Vagina (tissue), 2 donors: ENCODE measurements around the gene CSNK2B. TPM values are rescaled to one million over a fixed set of nuclear protein-coding genes. Genes with fewer than 3 reads are reported as not detected.

Experiments
- DNase-seq, 2 donors: peaks; one replicate each; pipeline ENCODE4 v3.0.0-alpha.2; 2017; ENCODE audit errors: extremely low spot score in 2 of 2
- H3K27ac ChIP-seq: fragments of 200-600 bp; sonication (generic); one replicate; pipeline ENCODE4 v1.5.1; 2019
- H3K27me3 ChIP-seq: fragments of 200-600 bp; sonication (generic); one replicate; pipeline ENCODE4 v1.5.1; 2019
- H3K36me3 ChIP-seq, 2 donors: fragments of 200-600 bp; sonication (generic); one replicate each; pipeline ENCODE4 v1.5.1; 2017 to 2019
- H3K4me1 ChIP-seq: fragments of 200-600 bp; sonication (generic); one replicate; pipeline ENCODE4 v1.5.1; 2019
- H3K4me3 ChIP-seq, 2 donors: fragments of 200-600 bp; sonication (generic); 1 replicate in 1 of 2; 2 replicates in 1 of 2; pipeline ENCODE4 v1.5.1; 2016 to 2019
- H3K9me3 ChIP-seq: fragments of 200-600 bp; sonication (generic); one replicate; pipeline ENCODE4 v1.5.1; 2019
- POLR2A ChIP-seq, 2 donors: fragments of 450-650 bp; IDR thresholded peaks; one replicate each; pipeline ENCODE4 v1.6.1; 2017; ENCODE audit warnings: antibody characterized with exemption in 2 of 2, mild to moderate bottlenecking in 2 of 2, moderate library complexity in 2 of 2
- POLR2AphosphoS5 ChIP-seq, 2 donors: sonication (generic); formaldehyde crosslinking; IDR thresholded peaks; one replicate each; pipeline ENCODE4 v1.9.0; 2017; ENCODE audit warnings: antibody characterized with exemption in 2 of 2, mild to moderate bottlenecking in 2 of 2, low read depth in 1 of 2; ENCODE audit not compliant: insufficient read depth in 1 of 2
- intact Hi-C: fragments of 100-400 bp; cut with DNase I; formaldehyde crosslinking; loops from one replicate; pipeline ENCODE4 v1.15.1; 2023
- total RNA-seq: library from RNA; depleted of rRNA; stranded (reverse); fragments of >200 nt; gene quantifications from one replicate; pipeline ENCODE4 v1.2.3, GENCODE V29; 2016
- TF ChIP-seq, protein P1 (sequence below), 3 experiments: fragments of 450-650 bp in 2 of 3; fragments of 200-600 bp in 1 of 3; sonication (generic) in 1 of 3; IDR thresholded peaks; one replicate each; pipeline ENCODE4 v1.5.1; 2017 to 2019; ENCODE audit warnings: antibody characterized with exemption in 3 of 3, mild to moderate bottlenecking in 2 of 3, moderate library complexity in 2 of 3

The CSNK2B gene
- total RNA-seq, 1 donor from 2014 or later = 219 TPM

DNA sequence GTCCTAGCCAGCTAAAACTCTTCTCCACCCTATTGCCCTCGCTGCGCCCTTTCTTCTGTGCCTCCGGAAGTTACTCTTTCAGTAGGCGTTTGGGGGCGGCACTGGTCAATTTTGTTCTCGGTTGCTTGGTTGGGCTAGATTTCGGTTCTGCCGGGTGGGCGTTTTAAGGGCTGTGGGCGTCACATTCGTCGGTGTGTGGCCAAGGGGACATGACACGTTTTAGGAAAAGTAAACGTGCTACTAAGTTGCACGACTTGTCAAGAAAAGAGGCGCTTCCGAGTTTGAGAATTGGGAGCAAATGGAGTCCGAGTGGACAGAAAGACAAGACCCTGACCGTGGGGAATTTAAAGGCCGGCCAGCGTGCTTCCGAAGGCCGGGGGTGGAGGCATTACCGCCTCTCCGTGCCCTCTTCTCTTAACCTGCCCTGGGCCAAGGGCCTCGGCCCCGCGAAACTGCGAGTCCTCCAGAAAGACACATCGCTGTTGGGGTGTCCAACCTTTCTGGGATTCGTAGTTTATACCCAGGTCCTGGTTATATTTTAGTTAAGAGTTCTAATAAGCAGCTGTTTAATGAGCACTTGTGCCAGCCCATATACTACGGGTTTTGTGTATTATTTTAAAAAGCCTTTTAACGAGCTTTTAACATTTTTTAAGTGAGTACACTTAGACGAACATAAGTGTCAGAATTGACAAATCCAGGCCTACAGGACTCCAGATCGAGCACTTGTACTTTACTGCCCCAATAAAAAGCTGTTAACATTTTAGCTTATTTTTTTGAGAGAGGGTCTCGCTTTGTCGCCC is 12.8 kb upstream of the CSNK2B start:
- H3K4me1 ChIP-seq = peaks cover 33% of the 10 kb centered on the region
- H3K9me3 ChIP-seq = no peaks in the 10 kb centered on the region
- peaks cover 0 to 15% of the 10 kb centered on the region in 2 donors for H3K36me3 ChIP-seq
- intact Hi-C loops = no loop called here
- TF ChIP-seq, protein P1, sequence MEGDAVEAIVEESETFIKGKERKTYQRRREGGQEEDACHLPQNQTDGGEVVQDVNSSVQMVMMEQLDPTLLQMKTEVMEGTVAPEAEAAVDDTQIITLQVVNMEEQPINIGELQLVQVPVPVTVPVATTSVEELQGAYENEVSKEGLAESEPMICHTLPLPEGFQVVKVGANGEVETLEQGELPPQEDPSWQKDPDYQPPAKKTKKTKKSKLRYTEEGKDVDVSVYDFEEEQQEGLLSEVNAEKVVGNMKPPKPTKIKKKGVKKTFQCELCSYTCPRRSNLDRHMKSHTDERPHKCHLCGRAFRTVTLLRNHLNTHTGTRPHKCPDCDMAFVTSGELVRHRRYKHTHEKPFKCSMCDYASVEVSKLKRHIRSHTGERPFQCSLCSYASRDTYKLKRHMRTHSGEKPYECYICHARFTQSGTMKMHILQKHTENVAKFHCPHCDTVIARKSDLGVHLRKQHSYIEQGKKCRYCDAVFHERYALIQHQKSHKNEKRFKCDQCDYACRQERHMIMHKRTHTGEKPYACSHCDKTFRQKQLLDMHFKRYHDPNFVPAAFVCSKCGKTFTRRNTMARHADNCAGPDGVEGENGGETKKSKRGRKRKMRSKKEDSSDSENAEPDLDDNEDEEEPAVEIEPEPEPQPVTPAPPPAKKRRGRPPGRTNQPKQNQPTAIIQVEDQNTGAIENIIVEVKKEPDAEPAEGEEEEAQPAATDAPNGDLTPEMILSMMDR (IDR thresholded peaks at IDR 0.05) = no peak
- TF ChIP-seq POLR2A (IDR thresholded peaks at IDR 0.05) (peak in 1 of 2 donors; percentile 69), POLR2AphosphoS5 (IDR thresholded peaks at IDR 0.05; ENCODE audit: insufficient read depth in 1 of 2, low read depth in 1 of 2) (peak in 1 of 2 donors; percentile 20)
- H3K27ac ChIP-seq = peak overlapping the region; percentile 95
- peak in 1 of 2 donors; percentile 95 for DNase-seq
- peak overlapping the region; percentile 72 to 86 for H3K4me3 ChIP-seq
- H3K27me3 ChIP-seq = no peaks in the 10 kb centered on the region

DNA sequence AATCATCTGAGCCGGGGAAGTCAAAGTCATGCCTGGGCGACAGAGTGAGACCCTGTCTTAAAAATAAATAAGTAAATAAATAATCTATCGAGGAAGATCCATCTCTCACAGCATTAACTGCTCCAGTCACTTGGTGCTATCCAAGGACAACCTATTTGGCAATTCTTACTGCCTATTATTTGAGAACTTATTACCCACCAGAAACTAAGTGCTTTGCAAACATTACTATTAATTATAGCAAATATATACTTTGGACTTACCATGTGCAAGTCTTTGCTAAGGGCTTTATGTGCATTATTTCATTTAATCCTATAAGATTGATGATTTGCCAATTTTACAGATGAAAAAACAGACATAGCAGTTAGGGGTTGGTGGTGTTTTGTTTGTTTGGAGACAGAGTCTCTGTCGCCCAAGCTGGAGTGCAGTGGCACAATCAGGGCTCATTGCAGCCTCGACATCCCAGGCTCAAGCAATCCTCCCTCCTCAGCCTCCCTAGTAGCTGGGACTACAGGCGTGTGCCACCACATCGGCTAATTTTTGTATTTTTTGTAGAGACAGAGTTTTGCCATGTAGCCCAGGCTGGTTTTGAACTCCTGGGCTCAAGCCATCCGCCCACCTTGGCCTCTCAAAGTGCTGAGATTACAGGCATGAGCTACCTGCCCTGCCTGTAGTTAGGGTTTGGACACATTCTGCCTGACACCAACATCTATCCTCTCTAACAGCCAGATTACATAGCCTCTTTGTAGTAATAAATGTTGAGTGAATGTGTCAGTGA is 11.1 kb upstream of the CSNK2B start:
- Histone ChIP-seq H3K36me3 (no peaks in the 10 kb centered on the region), H3K4me3 (no peak overlapping the region), H3K9me3 (no peaks in the 10 kb centered on the region), H3K27me3 (no peaks in the 10 kb centered on the region), H3K4me1 (peaks cover 50% of the 10 kb centered on the region), H3K27ac (no peak overlapping the region)
- TF ChIP-seq, protein P1 (IDR thresholded peaks at IDR 0.05) = no peak
- TF ChIP-seq POLR2AphosphoS5 (IDR thresholded peaks at IDR 0.05; ENCODE audit: insufficient read depth in 1 of 2, low read depth in 1 of 2) (no peak), POLR2A (IDR thresholded peaks at IDR 0.05) (no peak)
- intact Hi-C loops = no loop called here
- no peak for DNase-seq

DNA sequence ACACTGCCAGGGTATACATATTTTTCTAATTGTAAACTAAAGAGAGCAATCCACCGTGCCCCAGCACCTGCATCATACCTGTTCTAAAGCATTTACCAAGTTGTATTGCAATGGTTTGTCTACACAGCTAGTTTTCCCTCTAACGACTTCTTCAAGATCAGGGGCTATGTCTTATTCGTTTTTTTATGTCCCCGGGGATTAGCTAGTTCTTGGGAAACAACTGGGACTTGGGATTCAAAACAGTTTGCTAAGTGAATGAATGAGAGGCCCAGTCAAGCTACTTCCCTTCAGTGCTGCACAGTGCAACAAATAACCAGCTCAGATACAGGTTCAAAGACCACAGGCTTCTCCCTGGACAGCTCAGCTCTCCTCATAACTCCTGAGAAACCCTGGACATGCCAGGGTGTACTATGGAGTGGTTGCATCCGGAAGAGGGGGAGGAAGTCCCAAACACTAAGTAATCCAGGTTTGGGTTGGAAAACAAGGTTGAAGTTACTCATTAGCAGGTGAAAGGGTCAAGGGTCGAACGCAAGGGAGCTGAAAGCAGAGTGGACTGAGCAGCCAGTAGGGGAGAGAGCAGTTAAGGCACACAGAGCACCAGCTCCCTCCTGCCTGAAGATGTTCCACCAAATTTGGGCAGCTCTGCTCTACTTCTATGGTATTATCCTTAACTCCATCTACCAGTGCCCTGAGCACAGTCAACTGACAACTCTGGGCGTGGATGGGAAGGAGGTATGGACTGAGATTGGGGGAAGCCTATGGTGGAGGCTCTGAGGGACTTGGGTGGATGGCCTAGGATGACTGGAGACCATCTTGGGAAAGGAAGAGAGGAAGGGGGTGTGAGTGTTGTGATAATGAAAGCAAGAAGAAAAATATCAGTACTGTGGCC is 10.3 kb upstream of the CSNK2B start, which contains the start of gene APOM:
APOM (plus strand) TSS at position 546 of the 889 bp plus-strand sequence; CDS start at position 619, 73 bp downstream.
- intact Hi-C loops = no loop called here
- Histone ChIP-seq H3K4me3 (no peak within 1 kb of the TSS), H3K4me1 (peaks cover 49% of the 10 kb centered on the region), H3K27ac (no peak within 1 kb of the TSS), H3K36me3 (no peaks in the 10 kb centered on the region), H3K9me3 (no peaks in the 10 kb centered on the region), H3K27me3 (no peaks in the 10 kb centered on the region)
- no peak for DNase-seq
- no peak for TF ChIP-seq POLR2A (IDR thresholded peaks at IDR 0.05)
- TF ChIP-seq, protein P1 (IDR thresholded peaks at IDR 0.05) = no peak

DNA sequence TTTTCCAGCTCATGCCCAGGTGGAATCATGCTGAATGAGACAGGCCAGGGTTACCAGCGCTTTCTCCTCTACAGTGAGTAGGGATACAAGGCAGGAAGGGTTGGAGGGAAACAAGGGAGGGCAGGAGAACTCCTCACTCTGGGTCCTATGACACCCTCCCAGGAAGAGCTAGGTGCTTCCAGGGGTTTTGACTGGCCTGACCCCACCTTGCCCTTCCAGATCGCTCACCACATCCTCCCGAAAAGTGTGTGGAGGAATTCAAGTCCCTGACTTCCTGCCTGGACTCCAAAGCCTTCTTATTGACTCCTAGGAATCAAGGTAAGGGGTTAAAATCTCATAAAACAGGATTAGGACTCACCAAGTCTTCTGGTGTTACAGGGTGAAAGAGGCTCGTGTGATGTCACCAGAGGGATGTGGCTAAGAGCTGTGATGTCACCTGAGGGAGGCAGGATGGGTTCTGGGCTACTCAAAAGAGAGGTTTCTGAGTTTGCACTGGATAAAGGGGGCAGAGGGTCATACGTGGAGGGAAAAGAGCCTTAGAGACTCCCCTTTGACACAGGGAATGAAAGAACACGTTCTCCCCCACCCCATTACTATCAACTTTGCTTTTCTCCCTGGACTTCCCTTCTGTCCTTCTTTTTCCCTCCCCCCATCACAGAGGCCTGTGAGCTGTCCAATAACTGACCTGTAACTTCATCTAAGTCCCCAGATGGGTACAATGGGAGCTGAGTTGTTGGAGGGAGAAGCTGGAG is 8.3 kb upstream of the CSNK2B start:
- Histone ChIP-seq H3K9me3 (no peaks in the 10 kb centered on the region), H3K27me3 (no peaks in the 10 kb centered on the region), H3K36me3 (peaks cover 0 to 8% of the 10 kb centered on the region in 2 donors), H3K27ac (no peak overlapping the region), H3K4me1 (peaks cover 52% of the 10 kb centered on the region), H3K4me3 (no peak overlapping the region)
- TF ChIP-seq, protein P1 (IDR thresholded peaks at IDR 0.05) = no peak
- no peak for TF ChIP-seq POLR2A (IDR thresholded peaks at IDR 0.05)
- no peak for TF ChIP-seq POLR2AphosphoS5 (IDR thresholded peaks at IDR 0.05; ENCODE audit: insufficient read depth in 1 of 2, low read depth in 1 of 2)
- DNase-seq = no peak
- intact Hi-C loops = no loop called here
